ENCODE data around the gene MYL11.
A peak's percentile ranks its signal among the peaks of the same experiment; 100 is the strongest.
"Not testable (repeated sequence)": the region's sequence is repeated elsewhere in the genome, so short reads cannot be mapped to it uniquely, and the experiment has no call there.

Gene MYL11

DNA sequence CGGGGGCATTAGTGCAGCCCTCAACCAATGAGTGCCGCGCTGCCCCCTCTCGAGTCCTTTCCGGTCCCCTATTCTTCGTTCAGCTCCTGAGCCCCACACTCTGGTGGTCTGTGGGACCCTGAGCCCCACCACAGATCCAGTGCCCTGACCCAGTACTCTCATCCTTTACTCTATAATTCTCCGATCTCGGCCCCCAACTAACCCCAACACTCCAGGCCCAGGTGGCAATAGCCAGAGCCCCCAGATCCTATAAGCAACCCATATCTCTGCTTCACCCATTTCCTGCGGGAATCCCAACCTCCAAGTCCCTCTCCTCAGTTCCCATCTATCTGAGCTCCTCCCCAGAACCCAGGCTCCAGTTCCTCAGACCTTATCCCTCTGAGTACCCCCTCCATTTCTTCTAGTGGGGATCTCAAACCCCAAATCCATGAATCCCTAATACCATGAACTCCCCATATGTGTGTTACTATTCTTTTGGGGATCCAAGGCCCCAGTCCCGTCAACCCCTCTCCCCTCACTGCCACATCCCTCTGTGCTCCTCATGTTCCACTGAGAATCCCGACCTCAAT is 3.3 kb upstream of the MYL11 start:
- no peak for DNase-seq

DNA sequence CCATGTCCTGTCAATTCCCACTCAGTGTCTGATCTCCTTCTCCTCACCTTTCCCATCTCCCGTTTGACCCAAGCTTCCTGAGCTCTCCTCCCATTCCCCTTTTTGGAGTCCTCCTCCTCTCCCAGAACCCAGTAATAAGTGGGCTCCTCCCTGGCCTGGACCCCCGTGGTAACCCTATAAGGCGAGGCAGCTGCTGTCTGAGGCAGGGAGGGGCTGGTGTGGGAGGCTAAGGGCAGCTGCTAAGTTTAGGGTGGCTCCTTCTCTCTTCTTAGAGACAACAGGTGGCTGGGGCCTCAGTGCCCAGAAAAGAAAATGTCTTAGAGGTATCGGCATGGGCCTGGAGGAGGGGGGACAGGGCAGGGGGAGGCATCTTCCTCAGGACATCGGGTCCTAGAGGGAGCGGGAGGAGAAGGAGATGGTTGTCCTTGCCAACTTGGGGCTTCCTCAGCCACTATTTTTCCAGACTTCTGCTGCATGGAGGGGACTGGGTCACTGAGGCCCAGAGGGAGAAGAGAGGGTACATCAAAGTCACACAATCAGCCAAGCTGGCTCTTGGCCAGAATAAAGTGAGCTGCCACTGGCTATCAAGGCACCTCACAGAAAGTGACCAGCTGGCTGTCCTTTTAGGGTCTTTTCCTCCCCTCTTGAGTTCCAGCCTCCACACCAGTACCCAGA is 2.4 kb upstream of the MYL11 start:
- no peak for DNase-seq

DNA sequence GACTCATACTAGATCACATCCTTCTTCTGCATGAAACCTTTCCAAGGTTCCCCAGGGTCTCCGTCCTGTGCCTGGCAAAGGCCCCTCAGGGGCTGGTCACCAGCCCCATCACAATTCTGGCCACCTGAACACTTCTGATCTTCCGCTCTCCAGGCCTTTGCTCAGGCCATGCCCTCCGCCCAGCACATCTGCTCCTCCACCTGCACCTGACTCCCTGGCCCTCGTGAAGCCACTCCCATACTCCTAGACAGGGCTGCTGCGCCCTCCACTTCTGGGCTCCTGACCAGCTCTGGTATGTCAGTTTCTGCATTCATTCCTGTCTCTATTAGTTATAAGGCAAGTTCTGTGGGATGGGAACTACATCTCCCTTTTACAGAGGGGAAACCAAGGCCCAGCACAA is 1.9 kb upstream of the MYL11 start:
- DNase-seq, result no peak

- DNase-seq, result no peak
Measured at GRCh38 chr16:30375864-30376263, 1.3 kb downstream of the MYL11 start.

DNA sequence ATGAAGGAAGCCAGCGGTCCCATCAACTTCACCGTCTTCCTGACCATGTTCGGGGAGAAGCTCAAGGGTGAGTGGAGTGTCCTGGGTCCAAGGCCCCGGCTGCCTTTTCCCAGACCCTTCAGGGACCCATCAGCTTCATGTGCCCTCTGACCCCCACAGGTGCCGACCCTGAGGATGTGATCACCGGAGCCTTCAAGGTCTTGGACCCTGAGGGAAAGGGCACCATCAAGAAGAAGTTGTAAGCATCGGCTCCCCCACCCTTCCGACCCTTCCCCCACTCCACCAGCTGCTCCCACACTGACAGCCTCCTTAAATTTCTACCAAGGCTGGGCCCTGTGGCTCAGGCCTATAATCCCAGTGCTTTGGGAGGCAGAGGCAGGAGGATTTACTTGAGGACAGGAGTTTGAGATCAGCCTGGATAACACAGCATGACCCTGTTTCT is 1.9 kb downstream of the MYL11 start:
- no peak for DNase-seq

DNA sequence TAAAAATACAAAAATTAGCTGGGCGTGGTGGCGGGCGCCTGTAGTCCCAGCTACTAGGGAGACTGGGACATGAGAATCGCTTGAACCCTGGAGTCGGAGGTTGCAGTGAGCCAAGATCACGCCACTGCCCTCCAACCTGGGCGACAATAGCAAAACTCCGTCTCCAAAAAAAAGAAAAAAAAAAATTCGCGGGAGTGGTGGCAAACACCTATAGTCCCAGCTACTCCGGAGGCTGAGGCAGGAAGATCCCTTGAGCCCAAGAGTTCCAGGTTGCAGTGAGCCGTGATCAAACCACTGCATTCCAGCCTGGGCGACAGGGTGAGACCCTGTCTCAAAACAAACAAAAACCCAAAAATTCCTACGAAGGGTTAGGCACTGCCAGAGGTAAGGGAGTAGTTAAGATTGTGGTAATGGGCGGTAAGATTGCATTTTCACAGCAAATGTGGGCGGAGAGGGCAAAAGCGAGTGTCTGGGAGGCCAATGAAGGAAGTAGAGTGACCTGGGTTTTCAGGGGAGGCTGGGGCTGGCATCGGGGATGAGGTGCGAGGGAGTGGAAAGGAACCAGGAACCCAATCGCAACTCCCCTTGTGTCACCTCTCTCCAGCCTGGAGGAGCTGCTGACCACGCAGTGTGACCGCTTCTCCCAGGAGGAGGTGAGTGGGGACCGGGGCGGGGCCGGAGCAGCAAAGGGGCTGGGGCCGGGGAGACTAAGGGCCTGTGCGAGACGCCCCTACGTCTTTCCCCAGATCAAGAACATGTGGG is 2.6 kb downstream of the MYL11 start:
- no peak for DNase-seq

- DNase-seq, result peak; percentile 87
Measured at GRCh38 chr16:30377812-30378235, 3.2 kb downstream of the MYL11 start.

GRCh38 chr16:30378236-30379157 is 3.9 kb downstream of the MYL11 start:
- peak; percentile 99 for DNase-seq

- DNase-seq, result no peak
Measured at GRCh38 chr16:30379158-30379783, 4.7 kb downstream of the MYL11 start.

GRCh38 chr16:30380072-30380802 is 5.6 kb downstream of the MYL11 start:
- no peak for DNase-seq

DNA sequence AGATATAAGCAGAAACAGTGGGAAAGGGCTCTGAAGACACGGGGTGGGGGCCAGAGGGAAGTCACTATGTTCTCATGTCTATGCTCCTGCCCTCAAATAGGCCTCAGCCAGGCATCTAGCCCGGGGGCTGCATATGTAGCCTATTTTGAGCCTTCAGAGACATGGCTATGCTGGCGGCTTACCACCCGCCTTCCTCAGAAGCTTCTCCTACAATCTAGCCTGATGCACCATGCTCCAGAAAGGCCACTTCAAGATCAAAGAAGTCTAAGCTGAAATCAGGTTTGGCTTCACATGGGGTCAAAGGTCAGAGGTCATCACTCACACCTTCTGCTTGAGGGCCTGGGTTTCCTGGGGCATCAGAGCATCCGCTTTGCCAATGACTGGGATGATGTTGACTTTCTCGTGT is 6.2 kb downstream of the MYL11 start:
- no peak for DNase-seq

DNA sequence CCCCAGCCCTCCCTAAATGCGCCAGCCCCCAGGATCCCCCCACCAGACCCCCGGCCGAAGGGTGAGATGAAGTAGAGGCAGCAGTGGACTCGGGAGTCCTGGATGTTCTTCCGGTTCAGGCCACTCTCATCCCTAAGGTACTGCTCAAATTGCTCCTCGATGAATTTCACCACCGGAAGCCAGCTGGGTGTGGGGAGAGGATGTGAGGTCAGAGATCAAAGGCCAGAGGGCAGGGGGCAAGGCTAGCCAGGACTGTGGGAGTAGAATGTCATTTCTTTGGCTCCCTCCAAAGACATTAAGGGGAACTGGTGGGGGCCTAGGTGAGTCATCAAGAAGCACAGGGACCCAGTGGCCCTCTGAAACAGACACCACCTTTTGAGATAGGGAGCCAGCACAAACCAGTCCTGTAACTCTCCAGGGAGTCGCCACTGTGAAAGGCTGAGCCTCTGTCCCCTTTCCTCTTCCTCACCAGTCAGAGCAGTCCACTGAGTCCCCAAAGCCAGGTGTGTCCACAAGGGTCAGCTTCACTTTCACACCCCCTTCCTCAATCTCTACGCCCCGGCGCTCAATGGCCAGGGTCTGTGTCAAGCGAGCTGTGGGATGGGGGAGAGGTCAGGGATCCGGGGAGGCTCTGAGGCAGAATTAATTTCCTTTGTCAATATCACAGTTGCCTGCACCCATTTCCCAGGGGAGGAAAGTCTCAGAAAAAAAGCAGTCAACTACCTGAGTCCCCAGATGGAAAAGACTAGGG is 6.9 kb downstream of the MYL11 start:
- no peak for DNase-seq

DNA sequence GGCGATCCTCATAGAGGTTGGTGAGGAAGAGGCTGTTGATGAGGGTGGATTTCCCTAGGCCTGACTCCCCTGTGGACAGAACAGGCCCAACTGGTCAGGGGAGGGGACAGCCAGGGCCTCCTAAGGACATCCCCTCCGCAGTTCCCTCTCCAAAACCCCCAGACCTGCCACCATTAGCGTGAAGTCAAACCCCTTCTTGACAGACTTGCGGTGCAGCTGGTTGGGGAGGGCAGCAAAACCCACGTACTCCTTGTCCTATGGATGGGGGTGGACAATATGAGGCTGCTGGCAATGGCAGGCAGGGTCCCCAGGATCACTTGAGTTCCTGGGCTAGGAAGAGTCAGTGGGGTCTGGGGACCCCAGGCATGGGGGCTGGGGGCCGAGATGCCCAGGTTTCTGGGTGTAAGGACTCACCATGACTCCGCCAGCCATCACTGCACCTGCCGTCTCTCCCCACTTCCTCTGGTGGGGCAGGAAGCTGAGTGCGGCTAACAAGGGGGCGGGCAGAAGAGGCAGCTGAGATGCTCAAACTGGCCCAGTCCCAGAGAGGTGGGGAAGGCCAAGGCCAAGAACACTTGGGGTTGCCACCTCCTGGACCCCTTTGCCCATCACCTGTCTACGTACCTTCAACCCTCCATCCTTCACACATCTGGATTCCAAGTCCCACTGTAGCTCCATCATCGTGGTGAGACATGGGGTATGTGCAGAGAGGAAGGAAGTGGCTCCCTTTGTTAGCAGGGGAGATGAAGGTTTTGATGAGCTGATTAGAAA is 7.7 kb downstream of the MYL11 start, which contains the start of gene SEPTIN1:
SEPTIN1 (minus strand) TSS at position 451 of the 771 bp plus-strand sequence; CDS start at position 432, 19 bp downstream.
- peak; percentile 72 for DNase-seq

DNA sequence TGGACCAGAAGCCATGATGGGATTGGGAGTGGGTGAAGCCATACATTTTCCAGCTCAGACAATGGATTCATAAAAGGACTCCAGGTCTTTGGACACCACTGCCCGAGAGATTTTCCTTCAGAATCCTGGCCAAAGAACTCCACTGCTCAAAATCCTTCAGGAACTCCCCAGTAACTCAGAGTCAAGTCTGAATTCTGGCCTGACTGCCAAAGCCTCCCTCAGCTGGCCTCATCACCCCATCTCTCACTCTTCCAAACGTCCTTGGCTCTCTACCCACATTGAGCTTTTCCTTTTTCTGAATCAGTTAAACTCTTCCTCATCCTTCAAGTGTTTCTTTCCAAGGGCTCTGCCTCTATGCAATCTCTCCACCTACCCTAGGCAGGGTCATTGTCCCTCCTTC is 8.9 kb downstream of the MYL11 start:
- no peak for DNase-seq

GRCh38 chr16:30394592-30395154 is 20.1 kb downstream of the MYL11 start:
- no peak for DNase-seq

DNA sequence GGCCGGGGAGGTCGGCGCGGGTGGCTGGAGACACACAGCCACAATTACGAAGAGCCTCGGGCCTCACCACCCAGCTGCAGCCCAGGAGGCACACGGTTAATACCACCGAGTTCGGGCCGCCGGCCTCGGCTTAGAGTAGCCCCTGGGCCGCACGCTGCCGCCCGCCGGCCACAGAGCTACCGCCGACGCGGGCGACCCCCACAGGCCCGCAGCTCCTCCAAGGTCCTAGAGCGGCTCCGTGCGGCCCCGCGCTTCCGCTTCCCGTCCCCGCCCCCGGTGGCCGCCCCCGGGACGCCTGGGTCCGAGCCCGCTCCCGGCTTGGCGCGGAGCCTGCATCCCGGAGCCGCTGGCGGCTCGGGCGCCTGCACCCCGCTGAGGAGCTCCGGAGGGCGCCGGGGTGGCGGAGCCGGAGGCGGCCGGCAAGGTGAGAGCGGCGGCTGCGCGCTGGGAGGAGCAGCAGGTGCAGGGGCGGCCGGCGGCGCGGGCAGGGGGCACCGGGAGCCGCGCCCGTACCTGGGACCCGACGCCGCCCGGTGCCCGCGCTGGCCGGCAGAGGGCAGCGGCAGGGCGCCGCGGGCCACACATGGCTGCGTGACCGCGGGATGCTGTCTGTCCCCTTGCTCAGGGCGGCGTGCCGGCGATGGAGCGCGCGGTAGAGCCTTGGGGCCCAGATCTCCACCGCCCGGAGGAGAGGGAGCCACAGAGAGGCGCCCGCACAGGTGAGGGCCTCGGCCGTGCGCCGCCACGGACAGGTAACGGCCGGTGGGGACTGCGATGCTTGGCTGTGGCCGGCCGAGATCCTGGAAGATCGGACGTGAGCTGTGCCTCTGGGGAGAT is 20.8 kb downstream of the MYL11 start, which contains the start of gene ZNF48:
ZNF48 (plus strand) TSS at position 266 of the 837 bp plus-strand sequence; CDS start at position 641, 375 bp downstream.
- DNase-seq, result peak; percentile 72

DNA sequence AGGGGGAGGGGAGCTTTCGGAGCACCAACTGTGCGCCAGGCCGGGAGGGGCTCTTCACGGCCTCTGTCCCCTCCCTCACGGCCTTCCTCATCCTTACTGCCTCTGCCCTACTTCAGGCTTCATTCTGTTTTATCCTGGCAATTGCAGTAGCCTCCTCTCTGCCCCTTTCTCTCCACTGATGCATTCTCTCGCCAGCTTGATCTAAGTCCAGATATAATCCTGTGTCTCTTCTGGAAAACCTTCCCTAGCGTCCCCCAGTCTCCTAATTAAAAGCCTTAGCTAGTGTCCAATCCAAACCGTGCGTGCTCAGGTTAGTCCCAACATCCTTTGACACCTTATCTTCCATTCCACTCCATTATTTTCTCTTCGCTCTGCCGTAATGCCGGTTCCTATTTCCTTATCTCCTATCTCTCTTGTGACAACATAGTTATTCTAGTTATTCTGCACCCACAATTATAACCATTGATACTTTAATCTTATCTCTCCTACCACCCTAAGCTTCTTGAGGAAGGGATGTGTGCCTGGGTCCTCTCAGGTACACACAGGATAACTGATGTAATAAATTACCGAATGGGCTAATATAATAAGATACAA is 21.5 kb downstream of the MYL11 start:
- DNase-seq, result no peak

DNA sequence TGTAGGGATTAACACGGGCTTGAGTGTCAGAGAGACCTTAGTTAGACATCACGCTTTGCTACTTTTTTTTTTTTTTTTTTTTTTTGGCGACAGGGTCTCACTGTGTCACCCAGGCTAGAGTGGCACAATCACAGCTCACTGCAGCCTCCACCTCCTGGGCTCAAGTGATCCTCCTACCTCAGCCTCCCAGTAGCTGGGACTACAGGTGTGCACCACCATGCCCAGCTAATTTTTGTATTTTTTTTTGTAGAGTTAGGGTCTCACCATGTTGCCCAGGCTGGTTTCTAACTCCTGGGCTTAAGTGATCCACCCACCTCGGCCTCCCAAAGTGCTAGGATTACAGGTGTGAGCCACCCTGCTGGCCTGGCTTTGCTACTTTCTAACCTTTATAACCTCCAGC is 22.0 kb downstream of the MYL11 start:
- not testable (repeated sequence) for DNase-seq

All from stimulated activated CD4-positive, alpha-beta T cell treated with anti-CD3 and anti-CD28 coated beads, Interleukin-4, amount 100 ng/mL, for 1 hour (primary cell).